WTC11 (cell line): ENCODE data around the gene CT47C1. TPM values are rescaled to one million over a fixed set of nuclear protein-coding genes. Genes with fewer than 3 reads are reported as not detected.
A peak's percentile ranks its signal among the peaks of the same experiment; 100 is the strongest.

Source experiments
- ATAC-seq: fragments of 200-7000 bp; cut with Tn5 transposase; 2 replicates; pipeline ENCODE4 v1.10.0; 2021; ENCODE audit warnings: mild to moderate bottlenecking, moderate library complexity
- CTCF ChIA-PET: fragments of 300-600 bp; sonication (Branson Sonifier 250); formaldehyde crosslinking; loops from one replicate; lab custom pipeline; 2021; ENCODE audit warnings: antibody characterized with exemption; lab: Charles Lee
- POLR2A ChIA-PET: fragments of 350-600 bp; sonication (Branson Sonifier 250); formaldehyde crosslinking; loops from one replicate; lab custom pipeline; 2021; ENCODE audit warnings: antibody characterized with exemption; lab: Charles Lee
- DNase-seq: peaks from one replicate; pipeline ENCODE4 v3.0.0; 2021; ENCODE audit warnings: low spot score
- H3K27ac Mint-ChIP-seq: 2 replicates; pipeline ENCODE4 v1.8.0; 2021; ENCODE audit warnings: mixed read lengths
- H3K27me3 Mint-ChIP-seq: 2 replicates; pipeline ENCODE4 v1.8.0; 2021; ENCODE audit warnings: low read depth, mild to moderate bottlenecking, moderate library complexity, mixed read lengths
- H3K36me3 Mint-ChIP-seq: 2 replicates; pipeline ENCODE4 v1.8.0; 2021; ENCODE audit warnings: mixed read lengths
- H3K4me1 Mint-ChIP-seq: 2 replicates; pipeline ENCODE4 v1.8.0; 2022; ENCODE audit warnings: mixed read lengths
- H3K4me3 Mint-ChIP-seq: 2 replicates; pipeline ENCODE4 v1.8.0; 2021; ENCODE audit warnings: mild to moderate bottlenecking, moderate library complexity, mixed read lengths
- H3K9me3 Mint-ChIP-seq: 2 replicates; pipeline ENCODE4 v1.8.0; 2021; ENCODE audit warnings: mixed read lengths
- CTCF ChIP-seq: fragments of 200-600 bp; IDR thresholded peaks from 2 replicates; pipeline ENCODE4 v1.8.0; 2022; ENCODE audit warnings: antibody characterized with exemption
- EMX1 ChIP-seq: fragments of 250-450 bp; sonication (Bioruptor Pico); IDR thresholded peaks from 2 replicates; pipeline ENCODE4 v1.8.0; 2021; ENCODE audit warnings: mild to moderate bottlenecking
- ERG ChIP-seq: fragments of 250-450 bp; sonication (Bioruptor Pico); IDR thresholded peaks from 2 replicates; pipeline ENCODE4 v1.8.0; 2021; ENCODE audit warnings: mild to moderate bottlenecking
- FOXP4 ChIP-seq: sonication (generic); formaldehyde crosslinking; IDR thresholded peaks from 2 replicates; pipeline ENCODE4 v1.8.0; 2022; ENCODE audit warnings: mild to moderate bottlenecking, missing genetic modification reagents
- JAZF1 ChIP-seq: fragments of 250-450 bp; sonication (Bioruptor Pico); IDR thresholded peaks from 2 replicates; pipeline ENCODE4 v1.9.0; 2021; ENCODE audit warnings: moderate library complexity, mild to moderate bottlenecking, inconsistent platforms
- SOX15 ChIP-seq: fragments of 250-450 bp; sonication (Bioruptor Pico); IDR thresholded peaks from 2 replicates; pipeline ENCODE4 v1.9.0; 2021; ENCODE audit warnings: mild to moderate bottlenecking
- TEAD1 ChIP-seq: sonication (generic); formaldehyde crosslinking; IDR thresholded peaks from 2 replicates; pipeline ENCODE4 v1.8.0; 2022; ENCODE audit warnings: mild to moderate bottlenecking, missing genetic modification reagents
- TEAD4 ChIP-seq: sonication (generic); formaldehyde crosslinking; IDR thresholded peaks from 2 replicates; pipeline ENCODE4 v1.8.0; 2022; ENCODE audit warnings: mild to moderate bottlenecking, missing genetic modification reagents
- ZMAT4 ChIP-seq: fragments of 250-450 bp; sonication (Bioruptor Pico); IDR thresholded peaks from 2 replicates; pipeline ENCODE4 v1.9.0; 2021; ENCODE audit warnings: mild to moderate bottlenecking
- ZNF219 ChIP-seq: sonication (generic); formaldehyde crosslinking; IDR thresholded peaks from 2 replicates; pipeline ENCODE4 v1.8.0; 2023; ENCODE audit warnings: missing genetic modification reagents, mild to moderate bottlenecking, borderline replicate concordance
- ZNF263 ChIP-seq: sonication (generic); formaldehyde crosslinking; IDR thresholded peaks from 2 replicates; pipeline ENCODE4 v1.8.1; 2022; ENCODE audit warnings: low read depth, mild to moderate bottlenecking, moderate library complexity, missing genetic modification reagents
- ZNF281 ChIP-seq: sonication (generic); formaldehyde crosslinking; IDR thresholded peaks from 2 replicates; pipeline ENCODE4 v1.8.0; 2023; ENCODE audit warnings: mild to moderate bottlenecking, missing genetic modification reagents
- total RNA-seq: library from RNA; stranded (reverse); gene quantifications from 3 replicates; pipeline ENCODE4 v1.2.3, GENCODE V29; 2021

The CT47C1 gene
- total RNA-seq, 1 experiment from 2014 or later: not detected

GRCh38 chrX:119118780-119119395 lies 46.1 kb downstream of the CT47C1 start:
- H3K36me3 Mint-ChIP-seq: no peaks in the 10 kb centered on the region
- H3K4me1 Mint-ChIP-seq: peaks cover 4% of the 10 kb centered on the region; the same call in 1 of the 2 replicates
- H3K9me3 Mint-ChIP-seq: no peaks in the 10 kb centered on the region
- peak; percentile 74 for DNase-seq
- peak; percentile 98 for ATAC-seq
- no peaks in the 10 kb centered on the region for H3K27me3 Mint-ChIP-seq
- POLR2A ChIA-PET: no interaction called here
- CTCF ChIA-PET: interaction anchor here (0.6 to 2.5 kb wide), 20 partner anchors 9 to 393 kb away, joined by 3 to 12 read pairs (median 4); partner anchors contain the start of gene KIAA1210
- TF ChIP-seq ERG (CRISPR knock-in tag) (no peak), CTCF (peak; percentile 39)
- no peak overlapping the region for H3K27ac Mint-ChIP-seq
- H3K4me3 Mint-ChIP-seq: no peak overlapping the region

GRCh38 chrX:119121341-119121740 lies 48.5 kb downstream of the CT47C1 start:
- ATAC-seq: no peak
- Mint-ChIP-seq H3K27ac (no peak overlapping the region), H3K9me3 (no peaks in the 10 kb centered on the region), H3K36me3 (no peaks in the 10 kb centered on the region), H3K4me1 (peaks cover 3% of the 10 kb centered on the region; the same call in 1 of the 2 replicates), H3K4me3 (no peak overlapping the region), H3K27me3 (no peaks in the 10 kb centered on the region)
- TF ChIP-seq JAZF1 (no peak), EMX1 (CRISPR knock-in tag) (no peak), TEAD1 (CRISPR knock-in tag) (no peak), ZNF263 (no peak), CTCF (no peak), SOX15 (CRISPR knock-in tag) (no peak), FOXP4 (CRISPR knock-in tag) (no peak), ZNF281 (CRISPR knock-in tag) (no peak), TEAD4 (CRISPR knock-in tag) (no peak), ZNF219 (CRISPR knock-in tag) (no peak), ZMAT4 (no peak)
- ChIA-PET CTCF (no interaction called here), POLR2A (no interaction called here)
- DNase-seq: no peak

Other genes with a start within 250 kb of the CT47C1 start
- gene ZCCHC12, start 249.2 kb upstream of the CT47C1 start, total RNA-seq: 0.87 to 0.94 TPM (median 0.92 TPM) in 3 replicates
- gene LONRF3, start 98.4 kb upstream of the CT47C1 start, total RNA-seq: 0.09 to 0.18 TPM in 2 of 3 replicates, not detected in the other
- gene KIAA1210, start 54.8 kb downstream of the CT47C1 start, total RNA-seq: 0.02 TPM in 2 of 3 replicates, not detected in the other
- gene PGRMC1, start 163.3 kb downstream of the CT47C1 start, total RNA-seq: 177 to 196 TPM (median 193 TPM) in 3 replicates